Endothelial cell of umbilical vein (primary cell): Measurements from ENCODE around the gene SLC18A3. TPM values are rescaled to one million over a fixed set of nuclear protein-coding genes. Genes with fewer than 3 reads are reported as not detected.

Experiments used
- BruUV-seq: library from RNA; stranded (reverse); fragments of 400-500 nt; replicated peaks from 2 replicates; lab custom pipeline; 2021; lab: Mats Ljungman, UMichigan
- CTCF ChIA-PET: fragments of 300-600, 350-600 bp; sonication (Branson Sonifier 250); formaldehyde crosslinking; loops from one replicate; lab custom pipeline; 2021; ENCODE audit warnings: antibody characterized with exemption, inconsistent platforms; lab: Charles Lee
- POLR2A ChIA-PET: fragments of 300-600, 350-600 bp; sonication (Branson Sonifier 250); formaldehyde crosslinking; loops from one replicate; lab custom pipeline; 2021; ENCODE audit warnings: antibody characterized with exemption, inconsistent platforms; lab: Charles Lee
- DNase-seq: peaks from one replicate; pipeline ENCODE4 v3.0.0-alpha.2; 2011; ENCODE audit warnings: low read depth, low spot score
- FAIRE-seq: peaks from 2 replicates; lab custom pipeline; 2011; peaks lifted over from hg19 to GRCh38; lab: Jason Lieb, UNC
- H2AFZ ChIP-seq: 2 replicates; pipeline ENCODE4 v1.6.0; 2012; ENCODE audit warnings: low read depth, low read length, control low read depth, inconsistent platforms
- H3K27ac ChIP-seq: 2 replicates; pipeline ENCODE4 v1.5.1; 2011; ENCODE audit warnings: low read depth, mild to moderate bottlenecking, control low read depth, low read length, moderate library complexity; ENCODE audit not compliant: insufficient read depth
- H3K27me3 ChIP-seq, 2 experiments: 2 replicates each; pipeline versions ENCODE4 v1.6.0 to v1.6.1; 2011; ENCODE audit warnings: low read length in 2 of 2, mixed read lengths in 1 of 2; ENCODE audit not compliant: control insufficient read depth in 2 of 2, insufficient read depth in 2 of 2
- H3K36me3 ChIP-seq, 2 experiments: 2 replicates in 1 of 2; 3 replicates in 1 of 2; pipeline ENCODE4 v1.5.1; 2011; ENCODE audit warnings: low read length in 2 of 2, mild to moderate bottlenecking in 1 of 2, moderate library complexity in 1 of 2; ENCODE audit not compliant: control insufficient read depth in 2 of 2, insufficient read depth in 2 of 2; ENCODE audit errors: extremely low read depth in 1 of 2
- H3K4me1 ChIP-seq: 3 replicates; pipeline ENCODE4 v1.5.1; 2011; ENCODE audit warnings: mild to moderate bottlenecking, low read length; ENCODE audit not compliant: control insufficient read depth, insufficient read depth; ENCODE audit errors: extremely low read depth
- H3K4me2 ChIP-seq: 2 replicates; pipeline ENCODE4 v1.6.1; 2011; ENCODE audit warnings: low read length, control low read depth, mixed read lengths; ENCODE audit not compliant: insufficient read depth
- H3K4me3 ChIP-seq, 3 experiments: fragments of 200-600 bp in 1 of 3; sonication (generic), shearing (Covaris generic) in 1 of 3; replicated peaks in 1 of 3; 2 replicates each; pipeline ENCODE4 v1.5.1; 2011 to 2016; ENCODE audit warnings: control low read depth in 3 of 3, low read length in 3 of 3, mild to moderate bottlenecking in 2 of 3, inconsistent platforms in 1 of 3, low read depth in 1 of 3, moderate library complexity in 1 of 3; ENCODE audit not compliant: insufficient read depth in 1 of 3
- H3K79me2 ChIP-seq: 2 replicates; pipeline ENCODE4 v1.6.0; 2012; ENCODE audit warnings: low read length, inconsistent platforms; ENCODE audit not compliant: control insufficient read depth, insufficient read depth
- H3K9ac ChIP-seq: replicated peaks from 2 replicates; pipeline ENCODE3; 2011; ENCODE audit warnings: low read length, control low read depth; ENCODE audit not compliant: insufficient read depth; ENCODE audit errors: extremely low read depth
- H3K9me1 ChIP-seq: replicated peaks from 3 replicates; pipeline ENCODE4 v1.6.0; 2011; ENCODE audit warnings: mild to moderate bottlenecking, low read length; ENCODE audit not compliant: control insufficient read depth, insufficient read depth; ENCODE audit errors: extremely low read depth
- H3K9me3 ChIP-seq: replicated peaks from 2 replicates; pipeline ENCODE4 v1.5.1; 2012; ENCODE audit warnings: low read length, inconsistent platforms; ENCODE audit not compliant: control insufficient read depth, insufficient read depth
- H4K20me1 ChIP-seq: replicated peaks from 2 replicates; pipeline ENCODE3; 2011; ENCODE audit warnings: mild to moderate bottlenecking, low read length; ENCODE audit not compliant: control insufficient read depth, insufficient read depth; ENCODE audit errors: extremely low read depth
- CTCF ChIP-seq, 2 donors: IDR thresholded peaks; 1 replicate in 1 of 2; 2 replicates in 1 of 2; pipeline ENCODE4 v1.5.1; 2011; ENCODE audit warnings: low read length in 2 of 2, mild to moderate bottlenecking in 2 of 2, moderate library complexity in 2 of 2, control low read depth in 1 of 2, inconsistent platforms in 1 of 2, low read depth in 1 of 2; ENCODE audit not compliant: insufficient read depth in 1 of 2; ENCODE audit errors: extremely low read depth in 1 of 2
- EZH2 ChIP-seq: IDR thresholded peaks from 2 replicates; pipeline ENCODE4 v1.6.1; 2012; ENCODE audit warnings: borderline replicate concordance, low read depth, mild to moderate bottlenecking, moderate library complexity, low read length, inconsistent platforms; ENCODE audit not compliant: severe bottlenecking
- FOS ChIP-seq: IDR thresholded peaks from 2 replicates; pipeline ENCODE4 v1.6.1; 2011; ENCODE audit warnings: mild to moderate bottlenecking, low read length, moderate library complexity, borderline replicate concordance; ENCODE audit not compliant: insufficient read depth
- GATA2 ChIP-seq: IDR thresholded peaks from 2 replicates; pipeline ENCODE4 v1.7.0; 2011; ENCODE audit warnings: low read depth, mild to moderate bottlenecking, moderate library complexity, mixed read lengths, low read length; ENCODE audit not compliant: insufficient read length, insufficient read depth
- JUN ChIP-seq: IDR thresholded peaks from 2 replicates; pipeline ENCODE4 v1.6.1; 2011; ENCODE audit warnings: borderline replicate concordance, low read depth; ENCODE audit not compliant: insufficient read length, insufficient read depth
- MAX ChIP-seq: IDR thresholded peaks from 2 replicates; pipeline ENCODE4 v1.6.1; 2011; ENCODE audit not compliant: insufficient read depth, insufficient read length
- MYC ChIP-seq: IDR thresholded peaks from one replicate; pipeline ENCODE4 v1.6.1; 2011; ENCODE audit warnings: mild to moderate bottlenecking, low read depth, low read length
- POLR2A ChIP-seq: IDR thresholded peaks from 2 replicates; pipeline ENCODE4 v1.6.1; 2012; ENCODE audit warnings: low read depth, mild to moderate bottlenecking, control low read depth, low read length
- POLR2AphosphoS5 ChIP-seq: IDR thresholded peaks from 2 replicates; pipeline ENCODE4 v1.6.1; 2012; ENCODE audit warnings: low read depth, mild to moderate bottlenecking, control low read depth, low read length, moderate library complexity; ENCODE audit not compliant: insufficient read depth
- dilution Hi-C: fragments of 300-500 bp; cut with MboI; formaldehyde crosslinking; loops from one replicate; pipeline ENCODE4 v1.15.0; 2019; ENCODE audit warnings: low sequenced_read_pairs; ENCODE audit not compliant: extremely low pct_ligation_motif_present
- intact Hi-C: fragments of 100-400 bp; cut with micrococcal nuclease; formaldehyde crosslinking; loops from one replicate; pipeline ENCODE4 v1.10.0; 2022
- polyA plus RNA-seq, 4 experiments: library from polyadenylated mRNA; depleted of rRNA in 3 of 4; stranded (reverse) in 3 of 4; unstranded in 1 of 4; fragments of >200 nt; gene quantifications; 2 replicates each; pipeline versions ENCODE4 v1.2.1 to v1.2.3, GENCODE V29; 2011 to 2012; ENCODE audit warnings: missing spikeins in 1 of 4
- total RNA-seq: library from RNA; stranded (reverse); gene quantifications from 2 replicates; pipeline ENCODE4 v1.2.3, GENCODE V29; 2021

SLC18A3 gene
- total and polyA plus RNA-seq, 2 donors (not counting 3 experiments of a cell fraction or from before 2014, with no cell fraction given): not detected

GRCh38 chr10:49652421-49653272, 42.5 kb downstream of the SLC18A3 start:
- Histone ChIP-seq H4K20me1 (no peaks in the 10 kb centered on the region), H3K4me3 (no peak overlapping the region), H3K79me2 (no peaks in the 10 kb centered on the region), H3K9ac (no peak overlapping the region), H3K9me1 (no peaks in the 10 kb centered on the region), H3K4me2 (no peak overlapping the region), H3K9me3 (no peaks in the 10 kb centered on the region), H2AFZ (no peak overlapping the region), H3K27ac (no peak overlapping the region), H3K36me3 (no peaks in the 10 kb centered on the region), H3K4me1 (no peaks in the 10 kb centered on the region), H3K27me3 (peaks cover 0 to 2% of the 10 kb centered on the region in 2 experiments)
- TF ChIP-seq MYC: no peak
- TF ChIP-seq JUN: no peak
- no peak for TF ChIP-seq POLR2AphosphoS5
- TF ChIP-seq EZH2: no peak
- no peak for TF ChIP-seq MAX
- no peak for TF ChIP-seq CTCF (IDR thresholded peaks at IDR 0.05; ENCODE audit: extremely low read depth in 1 of 2, insufficient read depth in 1 of 2, low read depth in 1 of 2, low read length in 2 of 2)
- no peak for TF ChIP-seq GATA2
- no peak for TF ChIP-seq FOS
- no peak for TF ChIP-seq POLR2A
- CTCF ChIA-PET: no interaction called here
- no TSS peak for BruUV-seq
- intact Hi-C loops (no loop called here), dilution Hi-C loops (no loop called here)
- DNase-seq (no peak), FAIRE-seq (no peak)
- POLR2A ChIA-PET: no interaction called here
